ENCODE measurements around the gene LDHD. TPM values are rescaled to one million over a fixed set of nuclear protein-coding genes. Genes with fewer than 3 reads are reported as not detected.
A peak's percentile ranks its signal among the peaks of the same experiment; 100 is the strongest.

Gene LDHD
- total and polyA plus RNA-seq, 9 of the 15 experiments (the other 6 are each of a cell fraction or from before 2014, with no cell fraction given), result 0.19 to 0.86 (median 0.54) TPM; not detected in 3

DNA sequence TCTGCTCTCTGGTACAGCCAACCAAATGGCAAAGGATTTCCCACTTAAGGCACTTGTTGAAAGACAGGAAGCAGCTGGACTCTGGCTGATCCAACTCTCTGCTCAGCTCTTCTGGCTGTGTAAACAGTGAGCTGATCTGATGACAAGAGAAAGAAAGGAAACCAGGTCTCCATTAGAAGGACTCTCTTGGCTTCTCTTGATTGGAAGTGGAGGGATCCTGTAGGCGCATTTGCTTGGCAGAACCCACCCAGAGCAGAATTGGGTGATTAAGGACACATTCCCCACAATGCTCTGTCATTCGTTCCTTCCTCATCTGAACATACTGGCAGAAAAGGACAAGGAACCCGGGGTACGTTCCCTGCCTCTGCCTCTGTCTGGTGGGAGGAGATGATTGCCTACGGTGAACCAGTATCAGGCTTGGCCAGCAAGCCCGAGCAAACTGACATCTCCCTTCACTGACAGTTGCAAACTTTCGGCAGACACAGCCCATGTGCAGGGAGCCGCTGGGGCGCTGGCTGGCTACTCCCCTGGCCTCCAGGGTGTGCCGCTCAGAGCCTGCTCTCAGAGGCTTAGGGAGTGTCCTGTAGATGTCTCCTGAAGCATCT is 29.1 kb downstream of the LDHD start:
- CTCF ChIA-PET (ENCODE audit: low intra/inter-chr PET ratio), result interaction anchor here (1.1 kb wide), 1 partner anchor 24 kb away, joined by 5 read pairs; no protein-coding TSS in a partner anchor
- H3K9me3 ChIP-seq (replicated peaks; ENCODE audit: control insufficient read depth, insufficient read depth, low read depth, low read length), result no peaks in the 10 kb centered on the region
- intact Hi-C loops (cut with micrococcal nuclease), result no loop called here
- no peaks in the 10 kb centered on the region for H3K27me3 ChIP-seq (ENCODE audit: control insufficient read depth in 2 of 2, insufficient read depth in 2 of 2, low read length in 2 of 2)
- peak overlapping the region; percentile 69 for H2AFZ ChIP-seq (ENCODE audit: low read depth, low read length)
- H3K4me3 ChIP-seq, result no peak overlapping the region
- in situ Hi-C loops (cut with MboI), result no loop called here
- 2% methylated on average over 10 of the region's 10 CpGs for WGBS (ENCODE audit: insufficient coverage, low coverage, missing lambda C conversion rate)
- POLR2A ChIA-PET, result interaction anchor here (0.8 to 1.6 kb wide), 6 partner anchors 13 to 101 kb away, joined by 3 to 6 read pairs (median 4); no protein-coding TSS in a partner anchor
- H4K20me1 ChIP-seq (replicated peaks; ENCODE audit: control insufficient read depth, insufficient read depth, low read length), result no peaks in the 10 kb centered on the region
- no TSS peak for BruUV-seq (replicated peaks)
- H3K9me1 ChIP-seq (ENCODE audit: control insufficient read depth, insufficient read depth, low read length), result no peaks in the 10 kb centered on the region
- H3K4me2 ChIP-seq (ENCODE audit: insufficient read depth, low read length), result peak overlapping the region; percentile 75
- DNase-seq (ENCODE audit: extremely low read depth in 1 of 4, low spot score in 3 of 4) (peak; percentile 45 to 85 (median 62)), ATAC-seq (peak; percentile 95), FAIRE-seq (peak; percentile 92)
- peaks cover 28 to 62% of the 10 kb centered on the region in 2 experiments for H3K4me1 ChIP-seq (replicated peaks in 1 of 2; ENCODE audit: control insufficient read depth in 2 of 2, insufficient read depth in 2 of 2, low read length in 2 of 2)
- peaks cover 12% of the 10 kb centered on the region; the same call in 1 of the 3 replicates for H3K36me3 ChIP-seq (ENCODE audit: control insufficient read depth, insufficient read depth, low read length)
- peak overlapping the region; percentile 52 to 59 for H3K9ac ChIP-seq (ENCODE audit: insufficient read depth in 1 of 2, low read depth in 2 of 2, low read length in 2 of 2)
- peaks cover 90% of the 10 kb centered on the region for H3K79me2 ChIP-seq (ENCODE audit: control insufficient read depth, insufficient read depth, low read length)
- peak overlapping the region; percentile 77 for H3K27ac ChIP-seq (ENCODE audit: extremely low read depth, low read depth, low read length)
- TF ChIP-seq ZC3H8 (IDR thresholded peaks at IDR 0.05), result no peak
- peak in 1 of 3 experiments; percentile 32 for TF ChIP-seq YY1 (IDR thresholded peaks at IDR 0.05; ENCODE audit: borderline replicate concordance in 1 of 3, control insufficient read depth in 1 of 3, extremely low read depth in 1 of 3, insufficient read depth in 3 of 3, insufficient read length in 1 of 3, insufficient replicate concordance in 2 of 3, low read depth in 1 of 3, low read length in 2 of 3)
- TF ChIP-seq TEAD4 (IDR thresholded peaks at IDR 0.05; ENCODE audit: low read length), result peak; percentile 37; the same call in 1 of the 2 replicates
- TF ChIP-seq TEAD4 (CRISPR knock-in tag; IDR thresholded peaks at IDR 0.05; ENCODE audit: borderline replicate concordance), result no peak
- TF ChIP-seq FOXA1 (IDR thresholded peaks at IDR 0.05; ENCODE audit: borderline replicate concordance), result peak; percentile 78
- TF ChIP-seq TRIM28 (IDR thresholded peaks at IDR 0.05), result peak; percentile 29; the same call in 1 of the 2 replicates
- TF ChIP-seq FOXA3 (CRISPR knock-in tag; conservative IDR thresholded peaks at IDR 0.05 in 1 of 2, IDR thresholded peaks at IDR 0.05 in 1 of 2), result peak; percentile 99 to 100
- no peak for TF ChIP-seq ZNF551 (CRISPR knock-in tag; IDR thresholded peaks at IDR 0.05)
- TF ChIP-seq MAZ (CRISPR knock-in tag; conservative IDR thresholded peaks at IDR 0.05 in 1 of 2, IDR thresholded peaks at IDR 0.05 in 1 of 2), result no peak
- TF ChIP-seq DPF2 (IDR thresholded peaks at IDR 0.05), result peak; percentile 79
- peak; percentile 35 to 54; a peak in 3 of 4 replicates for TF ChIP-seq RAD21 (CRISPR knock-in tag; conservative IDR thresholded peaks at IDR 0.05 in 1 of 2, IDR thresholded peaks at IDR 0.05 in 1 of 2)
- TF ChIP-seq CBFA2T3 (IDR thresholded peaks at IDR 0.05), result peak; percentile 81
- TF ChIP-seq NBN (IDR thresholded peaks at IDR 0.05; ENCODE audit: low read depth), result no peak; the same call in 1 of the 2 replicates
- no peak for TF ChIP-seq ZNF583 (CRISPR knock-in tag; IDR thresholded peaks at IDR 0.05)
- TF ChIP-seq EP300 (IDR thresholded peaks at IDR 0.05; ENCODE audit: low read length), result peak; percentile 53; the same call in 1 of the 2 replicates
- no peak for TF ChIP-seq MYBL2 (IDR thresholded peaks at IDR 0.05; ENCODE audit: low read depth)
- no peak for TF ChIP-seq MYBL2 (CRISPR knock-in tag; IDR thresholded peaks at IDR 0.05; ENCODE audit: borderline replicate concordance)
- TF ChIP-seq, protein P1, sequence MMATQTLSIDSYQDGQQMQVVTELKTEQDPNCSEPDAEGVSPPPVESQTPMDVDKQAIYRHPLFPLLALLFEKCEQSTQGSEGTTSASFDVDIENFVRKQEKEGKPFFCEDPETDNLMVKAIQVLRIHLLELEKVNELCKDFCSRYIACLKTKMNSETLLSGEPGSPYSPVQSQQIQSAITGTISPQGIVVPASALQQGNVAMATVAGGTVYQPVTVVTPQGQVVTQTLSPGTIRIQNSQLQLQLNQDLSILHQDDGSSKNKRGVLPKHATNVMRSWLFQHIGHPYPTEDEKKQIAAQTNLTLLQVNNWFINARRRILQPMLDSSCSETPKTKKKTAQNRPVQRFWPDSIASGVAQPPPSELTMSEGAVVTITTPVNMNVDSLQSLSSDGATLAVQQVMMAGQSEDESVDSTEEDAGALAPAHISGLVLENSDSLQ (IDR thresholded peaks at IDR 0.05), result peak; percentile 65
- peak; percentile 63 for TF ChIP-seq CTBP1 (IDR thresholded peaks at IDR 0.05; ENCODE audit: borderline replicate concordance)
- TF ChIP-seq MYC (IDR thresholded peaks at IDR 0.05; ENCODE audit: low read depth, low read length), result peak; percentile 39
- no peak for TF ChIP-seq MYC (CRISPR knock-in tag; IDR thresholded peaks at IDR 0.05; ENCODE audit: borderline replicate concordance, low read depth)
- TF ChIP-seq, protein P2, sequence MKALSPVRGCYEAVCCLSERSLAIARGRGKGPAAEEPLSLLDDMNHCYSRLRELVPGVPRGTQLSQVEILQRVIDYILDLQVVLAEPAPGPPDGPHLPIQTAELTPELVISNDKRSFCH (CRISPR knock-in tag; IDR thresholded peaks at IDR 0.05), result no peak
- TF ChIP-seq, protein P2 (tag; IDR thresholded peaks at IDR 0.05), result peak; percentile 59; the same call in 1 of the 2 replicates
